NCI-H128 (cell line): Measurements from ENCODE around the gene FAM163A.
"Not testable (repeated sequence)": the region's sequence is repeated elsewhere in the genome, so short reads cannot be mapped to it uniquely, and the experiment has no call there.

ENCODE experiments used
- DNase-seq: peaks from one replicate; lab custom pipeline; 2025; ENCODE audit not compliant: unreplicated experiment; lab: John Stamatoyannopoulos, UW

The FAM163A gene

GRCh38 chr1:179831852-179832699, 89.0 kb downstream of the FAM163A start:
- no peak for DNase-seq

GRCh38 chr1:179836686-179837445, 93.8 kb downstream of the FAM163A start:
- not testable (repeated sequence) for DNase-seq

GRCh38 chr1:179840107-179840506, 97.0 kb downstream of the FAM163A start:
- no peak for DNase-seq

GRCh38 chr1:179848233-179848632, 105.1 kb downstream of the FAM163A start:
- DNase-seq = no peak

GRCh38 chr1:179853102-179853501, 110.0 kb downstream of the FAM163A start:
- DNase-seq = no peak

GRCh38 chr1:179855831-179856230, 112.7 kb downstream of the FAM163A start:
- DNase-seq = not testable (repeated sequence)

GRCh38 chr1:179856296-179856695, 113.2 kb downstream of the FAM163A start:
- DNase-seq = no peak

GRCh38 chr1:179857009-179857408, 113.9 kb downstream of the FAM163A start:
- DNase-seq = no peak

GRCh38 chr1:179860652-179861051, 117.6 kb downstream of the FAM163A start:
- no peak for DNase-seq

- DNase-seq = no peak
These were observed 122.3 kb downstream of the FAM163A start for GRCh38 chr1:179865377-179865776.
